ENCODE results near the gene PRR12.

The PRR12 gene

DNA sequence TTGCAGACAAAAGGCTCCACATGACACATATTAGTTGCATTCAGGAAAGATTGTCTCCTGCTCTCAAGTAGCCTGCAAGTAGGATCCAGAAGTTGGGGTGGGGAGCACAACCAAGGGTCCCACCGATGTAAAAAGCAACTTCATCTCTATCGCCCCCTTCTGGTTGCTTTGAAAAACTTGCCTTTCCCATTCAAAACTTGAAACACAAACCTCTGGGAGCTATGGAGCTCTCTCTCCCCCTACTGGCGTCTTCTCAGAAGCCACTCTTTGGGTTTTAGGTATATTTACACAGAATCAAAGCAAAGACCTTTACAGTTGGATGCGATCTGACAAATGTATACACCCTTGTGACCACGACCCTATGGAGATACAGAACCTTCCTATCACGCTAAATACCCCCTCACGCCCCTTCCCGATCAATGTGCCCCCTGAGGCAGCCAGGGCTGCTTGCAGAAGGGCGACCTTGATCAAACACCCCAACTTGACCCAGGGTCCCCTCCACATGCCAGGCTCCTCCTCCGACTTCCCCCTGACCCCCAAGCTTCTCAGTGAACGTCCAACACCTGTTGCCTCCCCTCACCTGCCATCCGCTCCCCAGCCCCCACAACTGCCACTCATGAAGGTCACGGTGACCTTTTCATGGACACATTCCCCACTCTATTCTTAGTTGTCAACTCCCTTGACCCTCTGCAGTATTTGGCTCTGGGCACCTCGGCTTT, 20.7 kb upstream of the PRR12 start:
- TF ChIP-seq, protein P1, sequence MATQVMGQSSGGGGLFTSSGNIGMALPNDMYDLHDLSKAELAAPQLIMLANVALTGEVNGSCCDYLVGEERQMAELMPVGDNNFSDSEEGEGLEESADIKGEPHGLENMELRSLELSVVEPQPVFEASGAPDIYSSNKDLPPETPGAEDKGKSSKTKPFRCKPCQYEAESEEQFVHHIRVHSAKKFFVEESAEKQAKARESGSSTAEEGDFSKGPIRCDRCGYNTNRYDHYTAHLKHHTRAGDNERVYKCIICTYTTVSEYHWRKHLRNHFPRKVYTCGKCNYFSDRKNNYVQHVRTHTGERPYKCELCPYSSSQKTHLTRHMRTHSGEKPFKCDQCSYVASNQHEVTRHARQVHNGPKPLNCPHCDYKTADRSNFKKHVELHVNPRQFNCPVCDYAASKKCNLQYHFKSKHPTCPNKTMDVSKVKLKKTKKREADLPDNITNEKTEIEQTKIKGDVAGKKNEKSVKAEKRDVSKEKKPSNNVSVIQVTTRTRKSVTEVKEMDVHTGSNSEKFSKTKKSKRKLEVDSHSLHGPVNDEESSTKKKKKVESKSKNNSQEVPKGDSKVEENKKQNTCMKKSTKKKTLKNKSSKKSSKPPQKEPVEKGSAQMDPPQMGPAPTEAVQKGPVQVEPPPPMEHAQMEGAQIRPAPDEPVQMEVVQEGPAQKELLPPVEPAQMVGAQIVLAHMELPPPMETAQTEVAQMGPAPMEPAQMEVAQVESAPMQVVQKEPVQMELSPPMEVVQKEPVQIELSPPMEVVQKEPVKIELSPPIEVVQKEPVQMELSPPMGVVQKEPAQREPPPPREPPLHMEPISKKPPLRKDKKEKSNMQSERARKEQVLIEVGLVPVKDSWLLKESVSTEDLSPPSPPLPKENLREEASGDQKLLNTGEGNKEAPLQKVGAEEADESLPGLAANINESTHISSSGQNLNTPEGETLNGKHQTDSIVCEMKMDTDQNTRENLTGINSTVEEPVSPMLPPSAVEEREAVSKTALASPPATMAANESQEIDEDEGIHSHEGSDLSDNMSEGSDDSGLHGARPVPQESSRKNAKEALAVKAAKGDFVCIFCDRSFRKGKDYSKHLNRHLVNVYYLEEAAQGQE (IDR thresholded peaks at IDR 0.05; ENCODE audit: insufficient read depth in 1 of 2, low read depth in 2 of 2, low read length in 2 of 2): no peak
- TF ChIP-seq POLR2AphosphoS5 (IDR thresholded peaks at IDR 0.05; ENCODE audit: low read depth, low read length) (no peak), FOXP2 (optimal IDR thresholded peaks at IDR 0.05; ENCODE audit: borderline replicate concordance, extremely low read depth, extremely low read length, insufficient read depth) (no peak), SIN3A (IDR thresholded peaks at IDR 0.05; ENCODE audit: borderline replicate concordance, insufficient read depth, low read length) (no peak), TAF1 (IDR thresholded peaks at IDR 0.05; ENCODE audit: borderline replicate concordance, insufficient read depth, low read length) (no peak)

DNA sequence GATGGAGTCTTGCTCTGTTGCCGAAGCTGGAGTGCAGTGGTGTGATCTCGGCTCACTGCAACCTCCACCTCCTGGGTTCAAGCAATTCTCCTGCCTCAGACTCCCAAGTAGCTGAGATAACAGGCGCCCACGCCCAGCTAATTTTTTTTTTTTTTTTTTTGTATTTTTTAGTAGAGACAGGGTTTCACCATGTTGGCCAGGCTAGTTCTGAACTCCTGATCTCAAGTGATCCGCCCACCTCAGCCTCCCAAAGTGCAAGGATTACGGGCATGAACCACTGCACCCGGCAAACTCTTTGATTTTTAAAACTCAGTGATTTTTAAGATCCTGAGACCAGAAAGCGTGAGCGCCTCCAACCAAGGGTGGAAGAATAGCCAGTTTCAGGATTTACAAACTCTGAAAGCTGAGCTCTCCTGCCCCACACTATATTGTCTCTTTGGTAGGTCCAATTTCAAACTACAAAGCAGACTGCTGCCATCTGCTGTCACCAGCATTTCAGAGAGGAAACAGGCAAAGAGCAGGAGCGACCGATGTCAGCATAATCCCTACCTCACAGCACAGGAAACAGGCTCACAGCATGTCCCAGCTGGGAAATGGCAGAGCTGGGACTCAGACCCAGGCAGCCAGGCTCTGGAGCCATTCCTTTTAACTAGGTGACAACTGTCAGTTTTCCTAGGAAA, 19.8 kb upstream of the PRR12 start:
- TF ChIP-seq POLR2AphosphoS5 (IDR thresholded peaks at IDR 0.05; ENCODE audit: low read depth, low read length) (no peak), TAF1 (IDR thresholded peaks at IDR 0.05; ENCODE audit: borderline replicate concordance, insufficient read depth, low read length) (no peak), FOXP2 (optimal IDR thresholded peaks at IDR 0.05; ENCODE audit: borderline replicate concordance, extremely low read depth, extremely low read length, insufficient read depth) (no peak), SIN3A (IDR thresholded peaks at IDR 0.05; ENCODE audit: borderline replicate concordance, insufficient read depth, low read length) (no peak)
- TF ChIP-seq, protein P1 (IDR thresholded peaks at IDR 0.05; ENCODE audit: insufficient read depth in 1 of 2, low read depth in 2 of 2, low read length in 2 of 2): no peak

DNA sequence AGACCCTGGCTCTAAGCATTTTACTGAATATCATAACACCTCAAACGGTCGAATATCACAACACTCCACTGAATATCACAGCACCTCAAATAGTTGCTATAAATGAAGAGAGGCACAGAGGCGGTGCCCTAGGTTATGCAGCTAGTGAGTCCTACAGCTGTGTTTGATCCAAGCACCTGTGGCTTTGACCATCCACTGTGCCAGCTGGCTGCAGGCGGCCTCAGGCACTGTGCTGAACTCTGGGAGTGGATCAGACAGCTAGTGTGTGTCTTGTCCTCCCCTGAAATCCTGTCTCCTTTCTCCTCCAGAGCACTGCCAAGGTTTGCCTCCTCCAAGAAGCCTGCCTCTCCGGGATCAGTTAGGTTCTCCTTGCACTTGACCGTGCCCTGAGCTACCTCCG, 18.0 kb upstream of the PRR12 start:
- TF ChIP-seq TAF1 (IDR thresholded peaks at IDR 0.05; ENCODE audit: borderline replicate concordance, insufficient read depth, low read length) (no peak), FOXP2 (optimal IDR thresholded peaks at IDR 0.05; ENCODE audit: borderline replicate concordance, extremely low read depth, extremely low read length, insufficient read depth) (no peak), SIN3A (IDR thresholded peaks at IDR 0.05; ENCODE audit: borderline replicate concordance, insufficient read depth, low read length) (no peak), POLR2AphosphoS5 (IDR thresholded peaks at IDR 0.05; ENCODE audit: low read depth, low read length) (no peak)
- TF ChIP-seq, protein P1 (IDR thresholded peaks at IDR 0.05; ENCODE audit: insufficient read depth in 1 of 2, low read depth in 2 of 2, low read length in 2 of 2): no peak

DNA sequence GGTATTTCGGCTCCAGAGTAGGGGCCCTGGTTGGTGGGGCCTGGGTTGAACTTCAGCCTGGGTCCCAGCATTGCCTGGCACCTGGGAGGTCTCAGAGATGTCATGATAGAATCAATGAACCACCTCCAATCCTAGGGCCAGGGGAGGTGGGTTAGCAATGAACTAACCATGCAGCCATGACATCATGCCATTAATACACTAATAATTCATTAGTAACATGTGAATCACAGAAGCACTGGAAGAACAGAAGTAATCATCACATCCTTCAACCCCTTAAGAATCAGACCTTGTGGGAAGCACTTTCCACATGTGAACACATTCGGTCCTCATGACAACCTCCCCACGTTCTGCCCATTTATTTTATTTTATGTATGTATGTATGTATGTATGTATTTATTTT, 17.6 kb upstream of the PRR12 start:
- TF ChIP-seq, protein P1 (IDR thresholded peaks at IDR 0.05; ENCODE audit: insufficient read depth in 1 of 2, low read depth in 2 of 2, low read length in 2 of 2): no peak
- no peak for TF ChIP-seq FOXP2 (optimal IDR thresholded peaks at IDR 0.05; ENCODE audit: borderline replicate concordance, extremely low read depth, extremely low read length, insufficient read depth)
